HG03469 (cell line): Measurements from ENCODE around the gene ANK3.

Experiments
- ATAC-seq: cut with Tn5 transposase; IDR thresholded peaks from one replicate; pipeline ENCODE4 v1.9.1; 2021; ENCODE audit warnings: mild to moderate bottlenecking, moderate library complexity, moderate number of reproducible peaks; ENCODE audit not compliant: unreplicated experiment

Gene ANK3

GRCh38 chr10:60237977-60238758, 151.5 kb downstream of the ANK3 start:
- ATAC-seq, result peak; percentile 29

GRCh38 chr10:60236869-60237524, 152.7 kb downstream of the ANK3 start:
- ATAC-seq, result peak; percentile 96

- no peak for ATAC-seq
These were observed 154.7 kb downstream of the ANK3 start for GRCh38 chr10:60235001-60235400.

- no peak for ATAC-seq
These were observed 155.1 kb downstream of the ANK3 start for GRCh38 chr10:60234551-60234950.

DNA sequence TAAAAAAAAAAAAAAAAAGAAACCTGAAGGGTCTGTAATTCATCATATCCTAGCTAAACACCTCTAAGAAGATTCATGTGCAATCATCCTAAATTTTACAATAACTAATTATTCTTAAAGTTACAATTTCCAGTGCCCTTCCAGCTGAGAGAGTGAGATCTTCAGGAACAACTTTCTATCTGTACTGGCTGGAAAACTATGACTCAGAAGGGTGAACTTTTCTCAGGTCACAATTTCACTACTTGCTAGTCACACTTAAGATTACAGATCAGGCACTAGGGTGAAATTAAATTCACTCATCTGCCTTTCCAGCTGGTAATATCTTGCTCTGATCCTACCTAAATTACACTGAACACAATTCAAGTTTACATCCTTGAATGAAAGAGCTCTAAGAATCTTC, 158.8 kb downstream of the ANK3 start:
- ATAC-seq, result no peak

- ATAC-seq, result no peak
These were observed 165.5 kb downstream of the ANK3 start for GRCh38 chr10:60224066-60224705.

DNA sequence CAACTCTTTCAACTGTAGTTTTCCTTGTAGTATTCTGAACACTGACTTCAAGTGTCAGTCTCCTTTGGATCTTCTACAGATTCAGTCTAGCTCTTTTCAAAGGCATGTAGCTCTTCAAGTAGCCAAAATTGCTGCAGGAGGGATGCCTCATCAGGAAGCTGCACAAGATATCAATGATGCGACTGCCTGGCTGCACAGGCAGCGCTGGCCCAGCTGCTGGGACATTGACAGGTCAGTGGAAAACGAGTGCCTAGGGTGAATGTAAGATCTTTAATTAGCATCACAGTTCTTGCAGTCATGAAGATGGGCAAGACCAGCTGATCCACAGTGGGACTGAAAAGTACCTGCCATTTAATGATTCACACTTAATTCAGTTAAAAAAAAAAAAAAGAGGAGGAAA, 167.6 kb downstream of the ANK3 start:
- no peak for ATAC-seq

DNA sequence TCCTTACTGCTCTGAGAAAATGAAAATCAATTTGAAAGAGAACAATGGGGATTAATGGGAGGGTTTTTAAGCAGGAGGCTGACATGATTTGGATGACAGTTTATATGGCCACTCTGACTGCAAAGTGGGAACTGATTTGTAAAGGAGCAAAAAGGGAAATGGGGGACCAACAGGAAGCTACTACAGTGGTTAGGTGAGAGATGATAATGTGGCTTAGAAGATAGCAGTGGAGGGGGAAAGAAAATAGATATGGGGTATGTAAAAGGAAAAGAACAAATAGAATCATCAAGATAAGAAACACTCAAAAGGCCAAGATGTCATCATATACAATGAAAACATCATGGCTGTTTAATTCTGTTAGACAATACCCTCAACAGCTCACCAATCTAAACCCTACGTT, 177.5 kb downstream of the ANK3 start:
- no peak for ATAC-seq

GRCh38 chr10:60209874-60210570, 179.7 kb downstream of the ANK3 start:
- ATAC-seq, result no peak

DNA sequence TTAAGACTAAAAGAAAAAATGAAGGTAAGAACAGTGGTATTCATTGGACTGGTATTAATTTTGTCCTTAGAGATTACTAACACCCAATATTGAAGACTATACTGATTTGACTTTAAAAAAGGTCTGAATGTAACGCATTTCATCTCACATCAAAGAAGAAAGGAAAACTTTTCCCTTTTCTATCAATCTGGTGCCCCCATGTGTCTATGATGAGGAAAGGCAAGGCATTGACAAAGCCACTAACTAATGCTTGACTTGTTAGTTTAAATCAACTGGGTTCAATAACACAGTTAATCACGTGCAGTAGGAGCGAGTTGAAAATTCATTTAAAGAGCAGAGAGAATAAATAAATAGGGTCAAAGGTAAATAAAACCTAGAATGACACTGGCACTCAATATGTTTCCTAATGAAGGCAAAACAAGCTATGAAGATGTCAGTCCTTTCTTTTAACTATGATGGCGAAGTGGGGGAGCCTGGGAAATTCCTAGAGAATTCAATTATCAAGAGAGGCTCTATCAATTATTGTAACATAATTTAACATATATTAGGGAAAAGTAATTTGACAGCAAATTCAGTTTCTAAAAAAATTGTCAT, 180.9 kb downstream of the ANK3 start:
- peak; percentile 51 for ATAC-seq

- no peak for ATAC-seq
These were observed 181.8 kb downstream of the ANK3 start for GRCh38 chr10:60207894-60208293.

GRCh38 chr10:60206735-60207134, 182.9 kb downstream of the ANK3 start:
- no peak for ATAC-seq

DNA sequence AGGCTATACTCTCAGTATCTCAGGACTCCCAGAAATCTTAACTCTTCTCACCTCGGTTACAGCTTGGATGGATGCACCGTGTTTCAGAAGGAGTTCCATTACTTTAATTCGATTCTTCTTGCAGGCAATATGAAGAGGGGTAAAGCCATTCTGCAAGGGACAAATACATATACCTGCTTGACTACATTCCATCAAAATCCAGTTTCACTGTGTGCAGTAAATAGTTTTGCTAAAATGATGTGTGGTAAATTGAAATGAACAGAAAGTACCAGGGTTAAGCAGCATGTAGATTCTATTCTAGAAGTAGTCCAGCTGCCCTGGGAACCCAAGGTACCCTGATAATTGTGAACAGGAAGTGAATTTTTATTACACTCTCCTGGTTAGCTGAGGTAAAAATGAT, 183.9 kb downstream of the ANK3 start:
- ATAC-seq, result no peak

GRCh38 chr10:60203993-60204618, 185.6 kb downstream of the ANK3 start:
- no peak for ATAC-seq

- no peak for ATAC-seq
These were observed 189.0 kb downstream of the ANK3 start for GRCh38 chr10:60200682-60201053.

- no peak for ATAC-seq
These were observed 189.5 kb downstream of the ANK3 start for GRCh38 chr10:60200012-60200681.

DNA sequence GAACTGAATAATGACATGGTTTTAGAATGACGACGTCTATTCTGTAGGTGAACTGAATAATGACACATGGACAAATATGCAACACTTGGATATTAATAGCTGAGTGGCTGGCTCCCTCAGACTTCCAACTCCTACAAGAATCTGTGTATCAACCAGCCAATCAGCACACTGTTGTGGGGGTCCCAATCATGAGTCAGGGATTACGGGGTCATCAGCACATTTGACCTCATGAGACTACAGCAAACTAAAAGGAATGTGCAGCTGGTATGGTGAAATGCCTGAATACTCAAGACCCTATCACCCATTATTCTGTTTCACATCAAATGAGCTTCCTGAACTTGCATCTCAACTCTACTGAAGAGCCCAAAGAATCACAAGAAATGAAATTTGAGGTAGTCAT, 192.5 kb downstream of the ANK3 start:
- ATAC-seq, result no peak

DNA sequence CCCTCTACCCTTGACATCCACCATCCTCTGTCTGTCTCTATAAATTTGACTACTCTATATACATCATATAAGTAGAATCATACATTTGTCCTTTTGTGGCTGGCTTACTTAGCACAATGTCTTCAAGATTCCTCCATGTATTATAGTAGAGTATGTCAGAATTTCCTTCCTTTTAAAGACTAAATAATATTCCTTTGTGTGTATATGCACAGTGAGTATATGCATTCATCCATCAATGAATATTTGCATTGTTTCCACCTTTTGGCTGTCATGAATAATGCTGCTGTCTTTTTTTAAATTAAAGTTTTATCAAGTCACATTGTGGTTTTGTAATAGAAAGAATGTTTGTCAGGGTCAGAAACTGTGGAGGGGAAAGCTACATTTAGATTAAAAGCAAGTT, 195.3 kb downstream of the ANK3 start:
- no peak for ATAC-seq

GRCh38 chr10:60192946-60193345, 196.7 kb downstream of the ANK3 start:
- ATAC-seq, result no peak

GRCh38 chr10:60189861-60190475, 199.7 kb downstream of the ANK3 start:
- ATAC-seq, result no peak
